HK-2 (cell line): ENCODE measurements around the gene SAMD11.

Source experiments
- DNase-seq: peaks from one replicate; pipeline ENCODE4 v3.0.0-alpha.2; 2018; ENCODE audit not compliant: unreplicated experiment

The SAMD11 gene

DNA sequence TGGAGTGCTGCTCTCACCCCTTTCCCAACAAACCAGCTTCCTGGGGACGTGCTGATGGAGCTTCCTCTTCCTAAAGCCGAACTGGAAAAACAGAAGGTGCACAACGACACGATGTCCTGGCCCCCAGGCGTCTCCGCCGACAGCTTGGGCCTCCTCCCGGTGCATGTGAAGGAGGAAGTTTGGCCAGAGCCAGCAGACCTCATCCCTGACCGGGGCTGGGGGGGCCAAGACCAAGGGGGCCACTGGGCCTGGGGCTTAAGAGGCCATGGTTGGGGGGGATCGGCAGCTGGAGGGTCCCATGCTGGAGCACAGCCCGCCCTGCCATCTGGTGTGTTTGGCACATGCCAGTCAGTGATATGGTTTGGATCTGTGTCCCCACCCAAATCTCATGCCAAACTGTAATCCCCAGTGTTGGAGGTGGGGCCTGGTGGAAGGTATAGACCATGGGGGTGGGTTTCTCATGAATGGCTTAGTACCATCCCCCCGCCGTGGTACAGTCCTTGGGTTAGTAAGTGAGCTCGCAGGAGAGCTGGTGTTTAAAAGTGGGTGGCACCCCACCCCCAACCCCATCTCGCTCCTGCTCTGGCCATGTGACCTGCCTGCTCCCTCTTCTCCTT, 69.8 kb downstream of the SAMD11 start:
- no peak for DNase-seq
